Lower lobe of right lung (tissue), 2 donors: ENCODE measurements around the gene TMCO2. TPM values are rescaled to one million over a fixed set of nuclear protein-coding genes. Genes with fewer than 3 reads are reported as not detected.
"Not testable (repeated sequence)": the region's sequence is repeated elsewhere in the genome, so short reads cannot be mapped to it uniquely, and the experiment has no call there.

Experiments used
- ATAC-seq, 2 donors: fragments of 200-7000 bp; cut with Tn5 transposase; one replicate each; pipeline ENCODE4 v1.9.1; 2020 to 2022; ENCODE audit warnings: mild to moderate bottlenecking in 2 of 2, moderate library complexity in 2 of 2
- DNase-seq: peaks from one replicate; pipeline ENCODE4 v3.0.0-alpha.2; 2020
- H3K27ac ChIP-seq: fragments of 200-600 bp; one replicate; pipeline ENCODE4 v1.8.0; 2022
- H3K27me3 ChIP-seq: fragments of 200-600 bp; one replicate; pipeline ENCODE4 v1.8.0; 2022; ENCODE audit warnings: low read depth
- H3K36me3 ChIP-seq: fragments of 200-600 bp; one replicate; pipeline ENCODE4 v1.8.0; 2022; ENCODE audit warnings: mild to moderate bottlenecking
- H3K4me1 ChIP-seq: fragments of 200-600 bp; one replicate; pipeline ENCODE4 v1.8.0; 2022
- H3K4me3 ChIP-seq: fragments of 200-600 bp; one replicate; pipeline ENCODE4 v1.8.0; 2022; ENCODE audit warnings: mild to moderate bottlenecking
- H3K9me3 ChIP-seq: fragments of 200-600 bp; one replicate; pipeline ENCODE4 v1.8.0; 2022
- intact Hi-C: fragments of 100-400 bp; cut with DNase I; formaldehyde crosslinking; loops from one replicate; pipeline ENCODE4 v1.11.0; 2022
- long read RNA-seq: library from polyadenylated mRNA; unstranded; transcript quantifications from one replicate; pipeline ENCODE4 v2.0.0, GENCODE V29; 2021
- total RNA-seq: library from RNA; stranded (reverse); fragmentation: NEBNext Ultra II Directional; extraction: Animal tissue kit (Norgen Biotek cat#: 25700); gene quantifications from one replicate; pipeline ENCODE4 v1.2.1, GENCODE V29; 2021
- TF ChIP-seq, protein P1 (sequence below): fragments of 200-600 bp; IDR thresholded peaks from one replicate; pipeline ENCODE4 v1.8.0; 2022; ENCODE audit warnings: antibody characterized with exemption, mild to moderate bottlenecking
- donor health status: DM: no; HTN: yes; CAD: no; lungs with severe emphysema.

TMCO2 gene
- not detected for total RNA-seq
- long read RNA-seq: 0 reads

DNA sequence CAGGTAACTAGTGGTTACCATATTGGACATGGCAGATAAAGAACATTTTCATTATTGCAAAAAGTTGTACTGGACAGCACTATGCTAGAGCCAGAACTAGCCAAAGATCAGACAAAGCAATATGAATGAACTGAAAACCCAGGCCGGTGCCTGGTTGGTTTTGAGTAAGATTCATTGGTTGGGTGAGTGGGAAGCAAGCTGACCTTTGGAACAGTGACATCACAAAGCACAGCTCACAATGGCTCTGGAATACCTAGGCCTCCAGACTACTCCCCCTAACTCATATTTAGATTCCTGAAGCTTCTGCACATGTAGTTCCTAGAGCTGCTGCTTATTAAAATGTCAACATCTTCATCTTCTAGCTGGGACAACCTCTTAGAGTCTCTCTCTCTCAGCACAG is at the start of gene TMCO2:
TSS of gene TMCO2 (plus strand) at position 283 of the 400 bp plus-strand sequence. CDS start at position 340, 57 bp downstream.
- Histone ChIP-seq H3K4me1 (no peaks in the 10 kb centered on the region), H3K4me3 (no peak within 1 kb of the TSS), H3K27me3 (no peaks in the 10 kb centered on the region), H3K27ac (no peak within 1 kb of the TSS), H3K36me3 (no peaks in the 10 kb centered on the region), H3K9me3 (no peaks in the 10 kb centered on the region)
- TF ChIP-seq, protein P1, sequence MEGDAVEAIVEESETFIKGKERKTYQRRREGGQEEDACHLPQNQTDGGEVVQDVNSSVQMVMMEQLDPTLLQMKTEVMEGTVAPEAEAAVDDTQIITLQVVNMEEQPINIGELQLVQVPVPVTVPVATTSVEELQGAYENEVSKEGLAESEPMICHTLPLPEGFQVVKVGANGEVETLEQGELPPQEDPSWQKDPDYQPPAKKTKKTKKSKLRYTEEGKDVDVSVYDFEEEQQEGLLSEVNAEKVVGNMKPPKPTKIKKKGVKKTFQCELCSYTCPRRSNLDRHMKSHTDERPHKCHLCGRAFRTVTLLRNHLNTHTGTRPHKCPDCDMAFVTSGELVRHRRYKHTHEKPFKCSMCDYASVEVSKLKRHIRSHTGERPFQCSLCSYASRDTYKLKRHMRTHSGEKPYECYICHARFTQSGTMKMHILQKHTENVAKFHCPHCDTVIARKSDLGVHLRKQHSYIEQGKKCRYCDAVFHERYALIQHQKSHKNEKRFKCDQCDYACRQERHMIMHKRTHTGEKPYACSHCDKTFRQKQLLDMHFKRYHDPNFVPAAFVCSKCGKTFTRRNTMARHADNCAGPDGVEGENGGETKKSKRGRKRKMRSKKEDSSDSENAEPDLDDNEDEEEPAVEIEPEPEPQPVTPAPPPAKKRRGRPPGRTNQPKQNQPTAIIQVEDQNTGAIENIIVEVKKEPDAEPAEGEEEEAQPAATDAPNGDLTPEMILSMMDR: no peak
- DNase-seq (no peak), ATAC-seq (no peak)
- intact Hi-C loops: no loop called here

DNA sequence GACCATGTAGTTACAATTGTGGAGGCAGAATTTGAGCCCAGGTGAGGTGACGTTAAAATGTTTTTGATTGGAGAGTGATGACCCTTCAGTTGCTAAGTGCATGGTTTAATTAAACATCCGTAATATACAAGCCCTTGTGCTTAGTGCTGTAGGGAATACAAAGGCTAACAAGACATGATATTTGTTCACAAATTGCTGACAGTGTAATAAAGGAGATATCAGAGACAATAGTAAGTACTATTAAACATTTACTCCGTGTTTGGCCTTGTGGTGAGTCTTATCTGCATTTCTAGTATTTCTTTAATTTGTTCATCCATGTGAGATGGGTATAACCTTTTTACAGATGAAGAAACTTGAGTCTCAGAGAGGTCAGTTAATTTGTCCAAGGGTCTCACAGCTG is 48.6 kb upstream of the TMCO2 start:
- H3K4me3 ChIP-seq: no peak overlapping the region
- H3K4me1 ChIP-seq: no peaks in the 10 kb centered on the region
- peaks cover 82% of the 10 kb centered on the region for H3K36me3 ChIP-seq
- H3K9me3 ChIP-seq: no peaks in the 10 kb centered on the region
- no peak for ATAC-seq
- H3K27ac ChIP-seq: no peak overlapping the region
- intact Hi-C loops: no loop called here
- DNase-seq: no peak
- H3K27me3 ChIP-seq: no peaks in the 10 kb centered on the region
- TF ChIP-seq, protein P1: no peak

DNA sequence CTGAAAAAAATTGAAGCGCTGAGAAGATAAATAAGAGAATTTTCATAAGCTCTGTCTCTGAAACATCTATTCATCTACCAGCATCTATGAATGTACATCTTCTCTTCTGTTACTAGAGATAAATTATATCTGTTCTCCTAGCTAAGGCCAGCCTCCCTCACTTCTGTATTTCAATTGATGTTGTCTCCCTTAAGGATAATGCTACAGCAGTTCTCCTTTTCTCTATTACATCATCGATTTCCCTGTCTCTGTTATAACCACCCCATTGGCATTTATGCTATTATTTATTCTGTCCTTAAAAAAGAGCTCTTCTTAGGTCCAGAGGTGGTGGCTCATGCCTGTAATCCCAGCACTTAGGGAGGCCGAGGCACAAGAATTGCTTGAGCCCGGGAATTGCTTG is 42.9 kb upstream of the TMCO2 start:
- DNase-seq (no peak), ATAC-seq (no peak)
- intact Hi-C loops: no loop called here
- Histone ChIP-seq H3K27me3 (no peaks in the 10 kb centered on the region), H3K4me3 (no peak overlapping the region), H3K27ac (no peak overlapping the region), H3K9me3 (no peaks in the 10 kb centered on the region), H3K4me1 (no peaks in the 10 kb centered on the region), H3K36me3 (peaks cover 79% of the 10 kb centered on the region)
- TF ChIP-seq, protein P1: no peak

DNA sequence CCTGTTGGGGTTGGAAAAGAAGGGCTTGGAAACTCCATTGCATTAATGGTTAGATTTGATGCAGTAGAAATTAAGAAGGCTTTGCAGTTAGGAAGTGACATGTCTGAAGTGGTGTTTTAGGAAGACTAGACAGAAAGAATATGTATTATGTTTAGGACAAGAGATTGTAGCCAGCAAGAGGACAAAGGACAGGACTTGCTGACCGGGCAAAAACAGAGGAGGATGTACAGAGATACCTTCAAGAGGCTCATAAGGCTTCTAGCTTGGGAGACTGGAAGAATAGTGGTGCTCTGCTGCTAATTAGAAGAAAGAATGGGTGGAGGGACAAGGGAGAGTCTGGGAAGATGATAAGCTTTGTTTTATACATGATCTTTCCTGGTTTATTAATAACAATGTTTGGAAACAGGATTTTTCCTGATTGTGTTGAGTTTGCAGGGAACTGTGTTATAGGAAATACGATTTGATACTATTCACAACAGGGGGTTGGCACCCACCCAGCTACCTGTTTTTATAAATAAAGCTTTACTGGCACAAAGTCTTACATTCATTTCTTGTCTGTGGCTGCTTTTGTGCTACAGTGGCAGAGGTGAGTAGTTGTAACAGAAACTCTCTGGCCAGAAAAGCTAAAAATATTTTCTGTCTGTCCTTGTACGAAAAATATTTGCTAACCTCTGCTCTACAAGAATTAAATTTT is 37.1 kb upstream of the TMCO2 start:
- TF ChIP-seq, protein P1: no peak
- H3K36me3 ChIP-seq: peaks cover 53% of the 10 kb centered on the region
- DNase-seq (no peak), ATAC-seq (no peak)
- no peak overlapping the region for H3K4me3 ChIP-seq
- H3K4me1 ChIP-seq: no peaks in the 10 kb centered on the region
- H3K27me3 ChIP-seq: no peaks in the 10 kb centered on the region
- no peaks in the 10 kb centered on the region for H3K9me3 ChIP-seq
- H3K27ac ChIP-seq: no peak overlapping the region
- intact Hi-C loops: no loop called here

DNA sequence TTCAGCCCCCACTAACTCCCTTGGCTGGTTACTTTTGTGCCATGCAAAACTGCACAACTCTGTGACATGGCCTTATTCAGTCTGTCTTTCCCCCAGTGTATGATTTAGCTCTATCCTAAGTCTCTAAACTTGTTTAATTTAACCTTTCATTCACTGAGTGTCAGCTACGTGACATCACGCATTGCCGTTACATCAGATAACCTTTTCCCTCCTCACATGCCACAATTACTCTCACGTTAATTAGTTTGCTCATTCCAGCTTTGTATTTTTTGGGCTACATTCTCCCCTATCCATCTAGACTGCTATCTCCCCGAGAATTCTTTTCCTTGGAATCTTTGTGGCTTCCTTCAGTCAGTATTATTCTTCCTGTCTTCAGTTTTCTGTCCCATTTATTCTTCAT is 29.4 kb upstream of the TMCO2 start:
- Histone ChIP-seq H3K27me3 (no peaks in the 10 kb centered on the region), H3K9me3 (no peaks in the 10 kb centered on the region), H3K4me3 (no peak overlapping the region), H3K27ac (no peak overlapping the region), H3K36me3 (peaks cover 20% of the 10 kb centered on the region), H3K4me1 (no peaks in the 10 kb centered on the region)
- no peak for ATAC-seq
- TF ChIP-seq, protein P1: no peak
- intact Hi-C loops: no loop called here
- DNase-seq: no peak

DNA sequence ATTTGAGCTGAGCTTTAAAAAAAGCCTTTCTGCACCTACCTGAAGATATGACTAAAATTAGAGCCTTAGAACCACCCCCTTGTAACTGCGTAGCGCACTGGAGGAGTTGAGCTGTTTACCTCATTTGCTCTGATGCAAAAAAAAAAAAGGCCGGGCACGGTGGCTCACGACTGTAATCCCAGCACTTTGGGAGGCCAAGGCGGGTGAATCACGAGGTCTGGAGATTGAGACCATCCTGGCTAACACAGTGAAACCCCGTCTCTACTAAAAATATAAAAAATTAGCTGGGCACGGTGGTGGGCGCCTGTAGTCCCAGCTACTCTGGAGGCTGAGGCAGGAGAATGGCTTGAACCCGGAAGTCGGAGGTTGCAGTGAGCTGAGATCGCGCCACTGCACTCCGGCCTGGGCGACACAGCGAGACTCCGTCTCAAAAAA is 26.2 kb upstream of the TMCO2 start:
- ATAC-seq, H3K27ac ChIP-seq, H3K9me3 ChIP-seq, DNase-seq, H3K4me3 ChIP-seq, H3K4me1 ChIP-seq, H3K27me3 ChIP-seq, intact Hi-C loops: not testable (repeated sequence)
- peaks cover 33% of the 10 kb centered on the region for H3K36me3 ChIP-seq
